Measurements from ENCODE around the gene CEP104.
"Not testable (repeated sequence)": the region's sequence is repeated elsewhere in the genome, so short reads cannot be mapped to it uniquely, and the experiment has no call there.

The CEP104 gene

GRCh38 chr1:3821447-3821846 is 35.6 kb downstream of the CEP104 start:
- no peak for DNase-seq

GRCh38 chr1:3821004-3821403 is 36.0 kb downstream of the CEP104 start:
- no peak for DNase-seq

GRCh38 chr1:3820316-3820715 is 36.7 kb downstream of the CEP104 start:
- DNase-seq, result no peak

- DNase-seq, result no peak
Observed at GRCh38 chr1:3819771-3820200, 37.2 kb downstream of the CEP104 start.

GRCh38 chr1:3817821-3818597 is 39.0 kb downstream of the CEP104 start:
- DNase-seq, result no peak

GRCh38 chr1:3817138-3817740 is 39.8 kb downstream of the CEP104 start:
- no peak for DNase-seq

GRCh38 chr1:3816331-3817137 is 40.5 kb downstream of the CEP104 start:
- DNase-seq, result no peak

- no peak for DNase-seq
Observed at GRCh38 chr1:3814771-3815561, 42.0 kb downstream of the CEP104 start.

GRCh38 chr1:3814065-3814464 is 42.9 kb downstream of the CEP104 start:
- DNase-seq, result no peak

- no peak for DNase-seq
Observed at GRCh38 chr1:3811595-3811911, 45.5 kb downstream of the CEP104 start.

- DNase-seq, result not testable (repeated sequence)
Observed at GRCh38 chr1:3810149-3810761, 46.8 kb downstream of the CEP104 start.

- DNase-seq, result no peak
Observed at GRCh38 chr1:3809680-3810079, 47.3 kb downstream of the CEP104 start.

- no peak for DNase-seq
Observed at GRCh38 chr1:3807769-3808168, 49.2 kb downstream of the CEP104 start.

GRCh38 chr1:3805038-3805437 is 52.0 kb downstream of the CEP104 start:
- no peak for DNase-seq

GRCh38 chr1:3804627-3804944 is 52.4 kb downstream of the CEP104 start:
- DNase-seq, result not testable (repeated sequence)

- DNase-seq, result no peak
Observed at GRCh38 chr1:3803905-3804626, 52.9 kb downstream of the CEP104 start.

GRCh38 chr1:3800795-3801194 is 56.2 kb downstream of the CEP104 start:
- DNase-seq, result not testable (repeated sequence)

GRCh38 chr1:3799976-3800685 is 56.9 kb downstream of the CEP104 start:
- DNase-seq, result no peak

- peak; percentile 36 for DNase-seq
Observed at GRCh38 chr1:3796215-3797061, 60.6 kb downstream of the CEP104 start, which contains the start of gene LRRC47. Gene LRRC47 (minus strand): TSS chr1:3796498. CDS start chr1:3796476, 22 bp downstream.

Data from NCI-H748 treated with DMSO at 0.1 percent for 48 hours (cell line).